Epithelial cell of esophagus (primary cell): ENCODE data around the gene MDM1.

Source experiments
- DNase-seq: peaks from one replicate; pipeline ENCODE4 v3.0.0; 2010; ENCODE audit warnings: low read depth
- H3K4me3 ChIP-seq: 2 replicates; pipeline ENCODE4 v1.5.1; 2011; ENCODE audit warnings: mild to moderate bottlenecking, low read length, control low read depth
- CTCF ChIP-seq: IDR thresholded peaks from 2 replicates; pipeline ENCODE4 v1.5.1; 2011; ENCODE audit warnings: low read depth, mild to moderate bottlenecking, low read length, control low read depth, inconsistent platforms; ENCODE audit not compliant: insufficient read depth; ENCODE audit errors: missing control alignments

MDM1 gene

GRCh38 chr12:68336889-68337303, 4.7 kb upstream of the MDM1 start:
- no peak for TF ChIP-seq CTCF
- DNase-seq, result peak; percentile 91
- no peak overlapping the region for H3K4me3 ChIP-seq

GRCh38 chr12:68335462-68335861, 3.3 kb upstream of the MDM1 start:
- TF ChIP-seq CTCF, result no peak
- no peak for DNase-seq
- H3K4me3 ChIP-seq, result no peak overlapping the region

GRCh38 chr12:68334132-68334531, 2.0 kb upstream of the MDM1 start:
- no peak overlapping the region for H3K4me3 ChIP-seq
- TF ChIP-seq CTCF, result no peak
- DNase-seq, result peak; percentile 12

- peak overlapping the region; percentile 72 for H3K4me3 ChIP-seq
- no peak for TF ChIP-seq CTCF
- peak; percentile 50 for DNase-seq
Observed at GRCh38 chr12:68332728-68333630, 817 bp upstream of the MDM1 start.

- no peak for TF ChIP-seq CTCF
- DNase-seq, result peak; percentile 23
- peak overlapping the region; percentile 72 for H3K4me3 ChIP-seq
Observed at GRCh38 chr12:68331500-68331868, 678 bp downstream of the MDM1 start.

GRCh38 chr12:68327896-68328295, 4.3 kb downstream of the MDM1 start:
- no peak for TF ChIP-seq CTCF
- DNase-seq, result no peak
- H3K4me3 ChIP-seq, result no peak overlapping the region

DNA sequence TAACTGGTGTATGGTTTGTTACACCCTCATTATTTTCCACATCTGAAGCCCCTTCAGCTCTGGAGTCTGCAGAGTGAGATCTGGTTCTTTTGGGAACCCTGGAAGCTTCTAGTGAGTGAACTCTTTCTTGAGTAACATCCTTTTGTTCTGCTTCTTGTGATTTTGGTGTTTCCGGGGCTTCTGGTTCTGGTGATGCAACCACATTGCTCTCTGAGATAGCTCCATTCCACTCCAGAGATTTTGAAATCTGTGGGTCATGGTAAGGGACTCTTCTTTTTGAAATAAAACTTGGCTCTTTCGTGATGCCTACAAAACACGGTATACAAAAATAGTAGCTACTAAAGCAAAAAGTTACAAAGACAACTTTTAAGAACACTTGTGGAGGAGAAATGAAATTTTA, 5.4 kb downstream of the MDM1 start:
- no peak for DNase-seq
- no peak for TF ChIP-seq CTCF
- H3K4me3 ChIP-seq, result no peak overlapping the region
